AG10803 (cell line): ENCODE data around the gene KRTAP5-6.

ENCODE experiments used
- DNase-seq: peaks from one replicate; pipeline ENCODE4 v3.0.0; 2010; ENCODE audit warnings: low read depth
- H3K4me3 ChIP-seq: 2 replicates; pipeline ENCODE4 v1.5.1; 2011; ENCODE audit warnings: mild to moderate bottlenecking, low read length, control low read depth
- CTCF ChIP-seq: conservative IDR thresholded peaks from 2 replicates; pipeline ENCODE4 v1.5.1; 2011; ENCODE audit warnings: mild to moderate bottlenecking, low read length, control low read depth, inconsistent platforms

KRTAP5-6 gene

GRCh38 chr11:1699771-1700170, 2.8 kb downstream of the KRTAP5-6 start:
- TF ChIP-seq CTCF, result no peak
- no peak overlapping the region for H3K4me3 ChIP-seq
- no peak for DNase-seq

- DNase-seq, result no peak
- TF ChIP-seq CTCF, result no peak
- no peak overlapping the region for H3K4me3 ChIP-seq
Observed at GRCh38 chr11:1701091-1701807, 4.3 kb downstream of the KRTAP5-6 start.

GRCh38 chr11:1702506-1702905, 5.5 kb downstream of the KRTAP5-6 start:
- no peak for TF ChIP-seq CTCF
- no peak for DNase-seq

GRCh38 chr11:1703146-1703545, 6.2 kb downstream of the KRTAP5-6 start:
- DNase-seq, result no peak
- no peak for TF ChIP-seq CTCF
- no peak overlapping the region for H3K4me3 ChIP-seq

More at GRCh38 chr11:1702506-1702905, 5.5 kb downstream of the KRTAP5-6 start:
- H3K4me3 ChIP-seq, result no peak overlapping the region

GRCh38 chr11:1705126-1706052, 8.4 kb downstream of the KRTAP5-6 start:
- TF ChIP-seq CTCF, result no peak
- DNase-seq, result no peak
- no peak overlapping the region for H3K4me3 ChIP-seq

GRCh38 chr11:1706634-1707400, 9.8 kb downstream of the KRTAP5-6 start:
- peak; percentile 2 for DNase-seq

More at GRCh38 chr11:1706634-1707400, 9.8 kb downstream of the KRTAP5-6 start:
- no peak overlapping the region for H3K4me3 ChIP-seq
- TF ChIP-seq CTCF, result peak; percentile 32
